ENCODE measurements around the gene HSPA5. TPM values are rescaled to one million over a fixed set of nuclear protein-coding genes. Genes with fewer than 3 reads are reported as not detected.
"Not testable (repeated sequence)": the region's sequence is repeated elsewhere in the genome, so short reads cannot be mapped to it uniquely, and the experiment has no call there.

HSPA5 gene
- total and polyA plus RNA-seq, 2 of the 4 experiments (the other 2 are of a cell fraction), result 118 to 419 TPM

GRCh38 chr9:125238127-125238914 lies 2.8 kb downstream of the HSPA5 start (continued):
- no peak for TF ChIP-seq RCOR1 (IDR thresholded peaks at IDR 0.05; ENCODE audit: insufficient replicate concordance, low read length)
- no peak for TF ChIP-seq RAD21 (IDR thresholded peaks at IDR 0.05; ENCODE audit: low read length)

- Histone ChIP-seq H3K4me2 (ENCODE audit: low read depth, low read length) (peak overlapping the region; percentile 31; the same call in 1 of the 2 replicates), H3K79me1 (ENCODE audit: low read depth in 1 of 2, low read length in 2 of 2) (peaks cover 3 to 37% of the 10 kb centered on the region in 2 experiments), H4K20me1 (ENCODE audit: insufficient read depth, low read length) (peaks cover 71% of the 10 kb centered on the region), H3K36me3 (ENCODE audit: control insufficient read depth, insufficient read depth, low read length) (peaks cover 39% of the 10 kb centered on the region)
- POLR2A ChIA-PET (ENCODE audit: unreplicated experiment), result interaction anchor here (0.7 kb wide), 2 partner anchors 124 to 323 kb away, joined by 4 to 14 read pairs; no protein-coding TSS in a partner anchor
- H3K18ac ChIP-seq (ENCODE audit: low read depth, low read length); ATAC-seq (ENCODE audit: low read depth); H4K8ac ChIP-seq (ENCODE audit: low read depth in 2 of 2, low read length in 2 of 2); H3K56ac ChIP-seq (ENCODE audit: extremely low read depth, insufficient read depth, low read length); H2BK15ac ChIP-seq (ENCODE audit: low read depth, low read length); H3K9me1 ChIP-seq (ENCODE audit: insufficient read depth, low read length); H2AK5ac ChIP-seq (ENCODE audit: low read depth, low read length); in situ Hi-C loops (cut with MboI; ENCODE audit: low sequenced_read_pairs); H4K5ac ChIP-seq (ENCODE audit: low read depth, low read length); intact Hi-C loops (cut with micrococcal nuclease); H3K23ac ChIP-seq (ENCODE audit: low read depth, low read length); H2BK20ac ChIP-seq (ENCODE audit: low read depth, low read length); H3K14ac ChIP-seq (replicated peaks; ENCODE audit: low read depth, low read length); H2BK120ac ChIP-seq (ENCODE audit: low read depth, low read length); H3K4me1 ChIP-seq (ENCODE audit: control insufficient read depth, insufficient read depth, low read length); H2BK5ac ChIP-seq (ENCODE audit: low read depth, low read length, poor library complexity, severe bottlenecking); H3K27ac ChIP-seq (ENCODE audit: insufficient read depth, low read length); H3K4ac ChIP-seq (ENCODE audit: low read depth, low read length); H2AK9ac ChIP-seq (replicated peaks; ENCODE audit: low read depth, low read length, poor library complexity); H3K4me3 ChIP-seq (ENCODE audit: insufficient read depth, low read depth, low read length); H4K91ac ChIP-seq (ENCODE audit: insufficient read depth, low read depth, low read length); DNase-seq; H2AFZ ChIP-seq (replicated peaks; ENCODE audit: low read length, poor library complexity); H3K9me3 ChIP-seq (ENCODE audit: control insufficient read depth, insufficient read depth, low read length); H3K27me3 ChIP-seq (ENCODE audit: control insufficient read depth, insufficient read depth, low read length); H3K9ac ChIP-seq (ENCODE audit: low read depth, low read length); CTCF ChIA-PET; dilution Hi-C loops (cut with HindIII; ENCODE audit: low sequenced_read_pairs, unreplicated experiment): not testable (repeated sequence)
- no CpG with 5 or more reads among the region's 5 CpGs for WGBS, 2 experiments (ENCODE audit: extremely low coverage in 2 of 2, insufficient read length in 1 of 2)
- TSS peak; percentile 70 for BruUV-seq (replicated peaks)
These were observed 4.5 kb downstream of the HSPA5 start for GRCh38 chr9:125236520-125237159.
